HG02970 (cell line): Measurements from ENCODE around the gene PCP2.

Experiments
- ATAC-seq: cut with Tn5 transposase; IDR thresholded peaks from one replicate; pipeline ENCODE4 v1.9.1; 2021; ENCODE audit warnings: mild to moderate bottlenecking, moderate library complexity, moderate number of reproducible peaks; ENCODE audit not compliant: unreplicated experiment, low FRiP score

PCP2 gene

DNA sequence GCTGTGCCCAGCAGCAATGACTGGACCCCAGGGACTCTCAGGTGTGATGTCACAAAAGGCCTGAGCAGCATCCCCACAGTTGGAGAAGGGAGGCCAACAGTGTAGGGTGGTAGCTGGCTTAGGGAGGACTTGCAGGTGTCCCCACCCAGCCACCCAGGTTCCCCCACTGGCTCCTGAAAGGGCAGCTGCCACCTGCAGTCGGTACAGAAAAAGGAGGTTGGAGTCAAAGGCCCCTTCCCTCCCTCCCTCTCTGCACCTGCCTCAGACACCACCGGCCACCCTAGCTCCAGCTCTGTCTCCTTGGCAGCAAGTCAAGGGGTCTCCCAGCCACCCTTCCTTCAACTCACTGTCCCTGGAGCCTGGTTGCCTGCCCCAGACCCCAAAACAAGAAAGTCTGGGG is at the start of gene PCP2:
Gene PCP2, minus strand, starts transcription at position 22 of the 400 bp plus-strand sequence. CDS start 262 bp downstream, outside the sequence.
- no peak for ATAC-seq

DNA sequence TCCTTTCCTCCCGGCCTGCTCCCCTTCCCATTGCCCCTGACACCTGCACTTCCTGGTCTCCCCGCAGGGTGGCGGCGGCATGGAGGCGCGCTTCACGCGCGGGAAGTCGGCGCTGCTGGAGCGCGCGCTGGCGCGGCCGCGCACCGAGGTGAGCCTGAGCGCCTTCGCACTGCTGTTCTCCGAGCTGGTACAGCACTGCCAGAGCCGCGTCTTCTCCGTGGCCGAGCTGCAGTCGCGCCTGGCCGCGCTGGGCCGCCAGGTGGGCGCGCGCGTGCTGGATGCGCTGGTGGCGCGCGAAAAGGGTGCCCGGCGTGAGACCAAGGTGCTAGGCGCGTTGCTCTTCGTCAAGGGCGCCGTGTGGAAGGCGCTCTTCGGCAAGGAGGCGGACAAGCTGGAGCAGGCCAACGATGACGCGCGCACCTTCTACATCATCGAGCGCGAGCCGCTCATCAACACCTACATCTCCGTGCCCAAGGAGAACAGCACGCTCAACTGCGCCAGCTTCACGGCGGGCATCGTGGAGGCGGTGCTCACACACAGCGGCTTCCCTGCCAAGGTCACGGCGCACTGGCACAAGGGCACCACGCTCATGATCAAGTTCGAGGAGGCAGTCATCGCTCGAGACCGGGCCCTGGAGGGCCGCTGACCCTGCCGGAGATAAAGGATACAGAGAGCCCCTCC is 48.8 kb upstream of the PCP2 start:
- no peak for ATAC-seq

DNA sequence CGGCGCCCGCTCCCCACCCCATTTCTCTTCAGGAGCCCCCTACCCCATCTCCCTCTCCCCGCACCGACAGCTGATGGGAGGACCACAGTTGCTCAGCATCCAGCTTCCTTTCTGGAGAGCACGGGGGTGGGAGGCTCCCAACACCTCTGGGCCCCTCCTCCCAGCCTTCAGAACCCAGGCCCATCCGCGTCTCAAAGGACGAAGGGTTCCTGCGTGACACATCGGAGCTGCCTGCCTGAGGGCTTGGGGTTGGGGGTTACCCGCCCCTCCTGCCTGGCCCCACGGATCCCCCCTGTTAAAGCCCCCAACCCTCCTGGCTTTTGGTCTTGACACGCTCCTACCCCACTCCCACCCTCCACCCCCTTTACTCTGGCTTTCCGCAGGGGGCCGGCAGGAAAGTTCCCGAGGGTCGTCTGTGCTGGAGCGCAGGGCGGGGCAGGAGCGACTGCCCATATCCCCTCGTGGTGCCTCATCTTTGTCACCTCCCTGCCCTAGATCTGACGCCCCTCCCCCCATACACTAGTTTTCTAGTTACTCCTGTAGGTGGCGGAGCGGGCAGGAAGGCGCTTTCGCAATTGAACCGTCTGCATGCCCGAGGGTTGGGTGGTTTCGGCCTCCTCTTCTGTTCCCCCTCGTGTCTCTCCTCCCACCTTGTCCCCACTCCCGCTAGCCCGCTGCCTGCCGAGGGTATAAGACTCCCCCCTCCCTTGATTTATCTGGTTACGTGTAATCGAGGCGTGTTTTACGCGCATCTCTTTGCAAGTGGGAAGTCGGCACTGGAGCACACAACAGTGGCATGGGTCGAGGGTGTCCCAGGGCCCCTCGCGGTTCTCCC is 48.0 kb upstream of the PCP2 start:
- peak; percentile 31 for ATAC-seq

DNA sequence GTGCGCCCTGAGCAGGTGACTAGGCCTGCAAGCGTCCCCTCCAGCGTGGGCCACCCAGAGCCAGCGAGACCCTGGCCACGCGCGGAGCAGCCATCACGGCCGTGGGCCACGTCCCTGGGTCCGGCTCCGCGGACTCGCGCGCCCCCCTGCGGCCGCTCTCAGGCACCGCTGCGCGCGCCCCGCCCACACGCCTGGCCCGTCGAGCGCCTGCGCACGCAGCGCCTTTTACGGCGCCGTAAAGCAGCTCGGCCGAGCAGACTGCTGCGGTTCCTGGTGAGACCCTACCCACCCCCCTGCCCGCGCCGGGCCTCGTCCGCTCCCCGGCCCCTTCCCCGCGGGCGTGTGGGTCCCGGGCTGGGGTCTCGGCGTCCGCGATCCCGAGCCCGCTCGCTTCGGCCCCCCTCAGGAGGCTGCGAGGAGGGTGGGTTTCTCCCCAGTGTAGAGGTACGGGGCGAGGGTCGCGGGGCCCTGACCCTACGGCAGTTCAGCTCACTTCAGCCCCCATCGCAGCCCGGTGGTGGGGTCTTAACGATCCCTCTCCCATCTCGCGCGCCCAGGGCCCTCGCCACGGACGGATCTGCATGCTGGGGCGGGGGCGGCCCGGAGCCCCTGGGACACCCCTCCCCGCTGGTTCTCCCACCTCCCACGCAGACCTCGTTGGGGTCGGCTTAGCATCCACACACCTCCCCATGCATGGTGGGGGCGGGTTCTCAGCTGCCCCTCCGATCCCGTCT is 47.3 kb upstream of the PCP2 start, which contains the start of gene TRAPPC5:
Gene TRAPPC5, plus strand, starts transcription at position 228 of the 734 bp plus-strand sequence. CDS start 1,421 bp downstream, outside the sequence.
- ATAC-seq: peak; percentile 37

DNA sequence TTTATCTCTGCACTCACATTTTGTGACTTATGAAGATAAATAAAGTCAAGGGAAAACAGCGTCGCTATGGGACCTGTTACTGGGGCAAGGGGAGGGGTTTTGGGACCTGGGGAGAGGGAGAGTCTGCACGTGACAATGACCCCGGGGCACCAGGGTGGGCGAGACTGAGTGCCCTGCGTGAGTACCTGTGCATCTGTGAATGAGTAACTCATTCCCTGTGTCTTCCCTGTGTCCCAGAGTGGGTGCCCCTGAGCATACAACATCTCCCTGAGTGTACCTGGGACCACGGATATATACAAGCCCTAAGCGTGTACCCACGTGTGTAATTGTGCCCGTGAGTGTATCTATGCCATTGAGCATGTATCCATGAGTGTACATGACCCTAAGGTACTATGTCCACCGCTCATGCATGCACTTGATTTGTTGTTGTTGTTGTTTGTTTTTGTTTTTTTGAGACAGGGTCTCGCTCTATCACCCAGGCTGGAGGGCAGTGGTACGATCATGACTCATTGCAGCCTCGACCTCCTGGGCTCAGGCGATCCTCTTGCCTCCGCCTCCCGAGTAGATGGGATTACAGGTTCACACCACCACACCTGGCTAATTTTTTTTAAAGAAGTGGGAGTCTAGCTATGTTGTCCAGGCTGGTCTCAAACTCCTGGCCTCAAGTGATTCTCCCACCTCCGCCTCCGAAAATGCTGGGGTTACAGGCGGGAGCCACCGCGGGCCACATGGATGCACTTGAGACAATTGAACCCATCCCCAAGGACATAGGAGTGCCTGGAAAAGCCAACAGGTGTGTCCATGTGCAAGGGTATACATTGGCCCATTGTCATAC is 46.5 kb upstream of the PCP2 start:
- no peak for ATAC-seq

DNA sequence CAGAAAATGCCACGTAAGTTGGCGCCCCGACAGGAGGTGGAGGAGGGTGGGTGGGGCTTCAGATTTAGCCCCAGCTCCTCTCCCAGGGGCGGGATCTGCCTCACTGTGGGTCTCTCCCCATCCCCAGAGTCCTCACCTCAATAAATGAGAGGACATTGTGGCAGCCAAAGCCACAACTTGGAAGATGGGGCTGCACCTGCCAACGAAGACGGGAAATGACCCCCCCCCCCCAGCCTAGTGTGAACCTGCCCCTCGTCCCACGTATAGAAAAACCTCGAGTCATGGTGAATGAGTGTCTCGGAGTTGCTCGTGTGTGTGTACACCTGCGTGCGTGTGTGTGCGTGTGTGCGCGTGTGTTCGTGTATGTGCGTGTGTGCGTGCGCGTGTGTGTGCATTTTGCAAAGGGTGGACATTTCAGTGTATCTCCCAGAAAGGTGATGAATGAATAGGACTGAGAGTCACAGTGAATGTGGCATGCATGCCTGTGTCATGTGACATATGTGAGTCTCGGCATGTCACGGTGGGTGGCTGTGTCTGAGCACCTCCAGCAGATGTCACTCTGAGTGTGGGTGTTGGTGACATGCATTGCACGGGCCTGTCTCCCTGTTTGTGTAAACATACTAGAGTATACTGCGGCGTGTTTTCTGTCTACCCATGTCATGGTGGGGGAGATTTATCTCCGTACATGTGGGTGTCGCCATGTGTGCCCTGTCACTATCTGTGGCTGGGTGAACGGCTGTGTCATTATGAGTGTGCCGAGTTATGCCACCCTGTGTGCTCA is 45.6 kb upstream of the PCP2 start:
- ATAC-seq: no peak

DNA sequence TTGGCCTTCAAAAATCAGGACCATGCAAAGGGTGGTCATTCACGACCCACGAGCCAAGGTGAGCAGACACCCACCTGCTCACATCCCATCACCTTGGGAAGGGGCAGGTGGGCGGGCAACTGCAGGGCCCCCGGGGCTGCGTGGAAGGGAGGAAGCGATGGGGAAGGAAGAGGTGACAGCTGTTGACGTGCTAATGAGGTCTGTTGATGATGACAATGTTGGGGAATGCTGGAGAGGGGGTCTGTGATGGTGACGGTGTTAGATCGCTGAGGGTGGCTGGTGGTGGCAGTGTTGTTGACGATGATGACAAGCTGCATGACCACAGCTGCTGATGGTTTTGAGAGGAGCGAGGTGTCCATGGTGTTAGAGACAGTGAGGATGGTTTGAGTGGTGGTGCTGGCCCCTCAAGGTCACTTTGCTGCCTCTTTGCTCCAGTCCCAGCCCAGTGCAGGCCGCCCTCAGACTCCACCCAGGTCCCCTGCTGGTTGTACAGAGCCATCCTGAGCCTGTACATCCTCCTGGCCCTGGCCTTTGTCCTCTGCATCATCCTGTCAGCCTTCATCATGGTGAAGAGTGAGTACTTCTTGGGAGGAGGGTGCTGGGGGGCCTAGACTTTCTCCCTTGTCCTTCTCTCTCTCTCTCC is 44.3 kb upstream of the PCP2 start:
- no peak for ATAC-seq

DNA sequence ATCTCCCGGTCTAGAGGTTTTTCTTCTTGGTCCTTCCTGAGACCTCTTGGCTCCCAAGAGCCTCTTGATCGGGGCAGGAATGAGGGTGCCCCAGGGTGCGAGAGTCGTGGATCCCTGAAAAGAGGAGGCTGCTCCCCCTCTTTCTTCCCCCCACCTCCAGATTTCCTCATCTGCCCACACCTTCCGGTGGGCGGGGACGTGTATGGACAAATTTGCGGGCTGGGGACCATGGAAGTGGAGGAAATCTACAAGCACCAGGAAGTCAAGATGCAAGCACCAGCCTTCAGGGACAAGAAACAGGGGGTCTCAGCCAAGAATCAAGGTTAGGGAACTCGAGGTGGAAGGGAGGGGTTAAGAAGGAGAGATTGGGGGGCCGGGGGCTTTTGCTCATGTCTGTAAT is 43.3 kb upstream of the PCP2 start, which contains the start of gene MCEMP1:
Gene MCEMP1, plus strand, starts transcription at position 237 of the 400 bp plus-strand sequence. Its CDS starts 31 bp downstream, at position 268.
- no peak for ATAC-seq

DNA sequence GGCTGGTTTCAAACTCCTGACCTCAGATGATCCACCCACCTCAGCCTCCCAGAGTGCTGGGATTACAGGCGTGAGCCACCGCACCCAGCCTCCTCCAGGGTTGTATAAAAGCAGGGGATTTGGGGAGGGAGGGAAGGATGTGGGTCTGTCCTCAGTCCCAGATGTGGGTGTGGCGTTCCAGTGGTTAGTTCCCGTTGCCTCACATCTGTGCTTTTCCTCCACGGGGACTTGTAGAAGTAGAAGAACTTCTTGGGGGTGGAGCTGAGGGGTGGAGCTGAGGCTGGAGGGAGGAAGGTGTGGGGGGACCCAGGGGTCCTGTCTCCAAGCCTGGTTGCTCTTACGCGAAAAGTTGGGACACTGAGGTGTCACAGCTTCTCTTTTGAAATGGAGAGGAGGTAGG is 42.9 kb upstream of the PCP2 start:
- ATAC-seq: no peak

DNA sequence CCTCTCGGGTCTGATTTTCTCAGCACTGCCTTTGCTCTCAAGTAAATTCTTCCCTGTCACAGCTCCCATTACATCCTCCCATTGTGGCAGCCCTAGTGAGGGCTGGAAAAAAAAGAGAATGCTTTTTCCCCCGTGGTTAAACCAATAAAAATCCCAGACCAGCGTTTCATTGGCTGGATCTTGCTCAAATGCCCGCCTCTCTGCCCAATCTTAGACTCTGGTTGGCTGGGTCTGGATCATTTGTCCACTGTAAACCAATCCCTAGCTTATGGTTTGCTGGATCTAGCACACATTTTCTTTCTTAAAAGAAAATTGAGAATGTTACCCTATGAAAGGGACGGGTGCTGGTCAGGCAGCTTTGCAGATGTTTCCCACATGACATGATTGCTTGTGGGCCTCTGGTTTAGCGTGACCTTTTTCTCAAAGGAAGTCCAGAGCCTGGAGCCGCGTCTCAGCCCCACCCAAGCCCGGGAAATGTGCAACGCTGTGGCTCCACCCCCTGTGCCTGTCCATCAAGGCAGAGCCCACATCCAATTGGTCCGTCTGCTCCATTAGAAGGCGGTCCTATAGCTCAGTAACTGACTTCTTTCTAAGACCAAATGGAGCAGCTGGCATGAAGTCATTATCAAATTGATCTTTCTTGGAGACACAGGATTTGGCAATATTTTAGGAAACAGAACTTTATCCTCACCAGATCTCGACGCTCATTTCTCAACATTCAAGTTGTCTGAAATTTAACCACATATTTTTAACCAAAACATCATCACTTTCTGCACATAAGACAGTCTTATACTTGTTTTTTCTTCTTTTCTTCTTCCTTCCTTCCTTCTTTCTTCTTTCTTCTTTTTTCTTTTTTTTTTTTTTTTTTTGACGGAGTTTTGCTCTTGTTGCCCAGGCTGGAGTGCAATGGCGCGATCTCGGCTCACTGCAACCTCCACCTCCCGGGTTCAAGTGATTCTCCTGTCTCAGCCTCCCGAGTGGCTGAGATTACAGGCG is 40.8 kb upstream of the PCP2 start:
- ATAC-seq: no peak

DNA sequence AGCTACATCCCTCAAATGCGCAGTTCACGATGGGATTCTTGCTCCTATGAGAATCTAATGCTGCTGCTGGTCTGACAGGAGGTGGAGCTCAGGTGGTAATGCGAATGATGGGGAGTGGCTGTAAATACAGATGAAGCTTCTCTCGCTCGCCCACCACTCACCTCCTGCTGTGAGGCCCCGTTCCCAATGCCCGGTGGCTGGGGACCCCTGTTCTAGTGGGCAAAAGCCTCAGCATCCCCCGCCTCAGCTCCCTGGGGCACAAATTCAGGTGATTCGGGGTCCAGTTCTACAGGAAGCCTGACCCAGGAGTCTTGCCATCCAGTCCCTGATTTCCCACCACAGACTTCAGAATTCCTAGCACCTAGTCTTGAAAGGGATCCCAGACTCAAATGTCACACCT is 39.0 kb upstream of the PCP2 start:
- ATAC-seq: no peak

DNA sequence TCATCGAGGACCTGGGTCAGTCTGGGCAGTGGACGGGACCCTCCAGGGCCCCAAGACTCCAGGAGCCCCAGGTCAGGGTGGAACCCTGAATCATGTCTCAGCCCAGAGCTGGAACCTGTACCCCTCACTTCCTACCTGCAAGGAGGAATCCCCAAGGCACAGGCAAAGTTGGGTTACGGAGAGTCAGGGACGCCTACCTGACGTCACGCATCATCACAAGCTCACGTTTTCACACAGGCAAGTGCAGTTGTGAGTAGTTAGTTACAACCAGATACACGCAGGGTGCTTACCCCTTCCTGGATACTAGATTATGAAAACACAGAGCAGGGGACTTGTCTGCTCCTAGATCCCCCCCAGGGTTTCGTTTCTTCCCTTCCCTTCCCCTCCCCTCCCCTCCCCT is 37.3 kb upstream of the PCP2 start:
- no peak for ATAC-seq

DNA sequence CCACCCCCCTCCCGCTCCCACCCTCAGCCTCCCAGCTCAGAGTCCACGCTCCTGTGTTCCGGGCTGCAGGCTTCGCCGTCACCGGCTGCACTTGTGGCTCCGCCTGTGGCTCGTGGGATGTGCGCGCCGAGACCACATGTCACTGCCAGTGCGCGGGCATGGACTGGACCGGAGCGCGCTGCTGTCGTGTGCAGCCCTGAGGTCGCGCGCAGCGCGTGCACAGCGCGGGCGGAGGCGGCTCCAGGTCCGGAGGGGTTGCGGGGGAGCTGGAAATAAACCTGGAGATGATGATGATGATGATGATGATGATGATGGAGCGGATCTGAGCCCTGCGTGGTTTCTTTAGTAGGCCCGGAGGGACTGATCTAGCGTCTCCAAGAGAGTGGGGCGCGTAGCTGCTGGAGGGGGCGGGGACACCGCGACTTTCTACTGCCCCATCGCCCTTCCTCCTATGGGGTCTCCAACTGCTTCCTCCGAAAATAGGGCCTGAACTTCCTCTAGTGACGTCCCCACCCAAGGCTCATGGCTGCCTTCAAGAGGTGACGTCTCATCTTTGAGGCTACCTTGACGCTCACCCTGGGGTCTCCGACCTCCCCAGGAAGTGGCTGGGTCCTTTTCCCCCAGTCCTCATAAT is 36.7 kb upstream of the PCP2 start:
- ATAC-seq: no peak

DNA sequence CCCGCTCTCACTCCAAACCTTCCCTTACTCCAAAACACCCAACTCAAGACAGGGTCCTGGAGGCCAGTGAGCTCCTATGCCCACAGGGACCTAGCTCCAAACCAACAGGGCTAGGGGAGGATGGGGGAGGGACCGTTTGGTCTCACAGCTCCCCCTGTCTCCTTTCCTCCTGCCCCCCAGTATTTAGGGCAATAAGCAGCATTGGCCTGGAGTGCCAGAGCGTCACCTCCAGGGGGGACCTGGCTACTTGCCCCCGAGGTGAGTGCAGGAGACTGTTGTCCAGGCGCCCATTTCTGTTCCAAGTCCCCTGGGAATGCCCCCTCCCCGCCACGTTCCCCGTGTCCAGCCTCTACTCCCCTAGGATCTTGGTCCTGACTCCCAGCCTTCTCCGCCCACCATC is 36.1 kb upstream of the PCP2 start:
- ATAC-seq: no peak

DNA sequence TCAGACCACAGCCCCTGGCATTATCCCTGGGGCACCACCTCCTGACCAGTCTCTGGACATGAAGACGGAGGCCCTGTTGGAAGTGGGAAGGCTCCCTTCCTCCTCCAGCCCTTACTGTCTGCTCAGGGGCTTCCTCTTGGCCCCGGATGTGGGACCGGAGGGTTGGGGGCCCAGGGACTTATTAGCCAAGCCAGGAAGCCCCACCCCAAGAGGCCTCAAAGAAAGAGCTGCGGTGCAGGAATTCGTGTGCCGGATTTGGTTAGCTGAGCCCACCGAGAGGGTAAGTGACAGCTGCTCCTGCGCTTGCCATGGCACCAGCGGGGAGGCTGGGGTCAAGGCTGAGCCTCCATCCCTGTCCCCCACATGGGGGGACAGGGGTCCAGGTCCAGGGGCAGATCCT is 35.3 kb upstream of the PCP2 start, which contains the start of gene RETN:
Gene RETN, plus strand, starts transcription at position 208 of the 400 bp plus-strand sequence. CDS start 278 bp downstream, outside the sequence.
- ATAC-seq: no peak

DNA sequence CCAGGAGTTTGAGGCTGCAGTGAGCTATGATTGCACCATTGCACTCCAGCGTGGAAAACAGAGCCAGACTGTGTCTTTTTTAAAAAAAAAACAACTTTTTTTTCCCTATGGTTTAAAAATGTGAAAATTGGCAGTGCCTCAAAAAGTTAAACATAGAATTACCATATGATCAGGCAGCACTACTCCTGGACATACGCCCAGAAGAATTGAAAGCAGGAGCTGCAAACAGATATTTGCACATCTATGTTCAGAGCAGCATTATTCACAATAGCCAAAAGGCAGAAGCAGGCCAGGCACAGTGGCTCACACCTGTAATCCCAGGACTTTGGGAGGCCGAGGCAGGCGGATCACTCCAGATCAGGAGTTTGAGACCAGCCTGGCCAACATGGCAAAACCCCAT is 31.6 kb upstream of the PCP2 start:
- ATAC-seq: no peak

DNA sequence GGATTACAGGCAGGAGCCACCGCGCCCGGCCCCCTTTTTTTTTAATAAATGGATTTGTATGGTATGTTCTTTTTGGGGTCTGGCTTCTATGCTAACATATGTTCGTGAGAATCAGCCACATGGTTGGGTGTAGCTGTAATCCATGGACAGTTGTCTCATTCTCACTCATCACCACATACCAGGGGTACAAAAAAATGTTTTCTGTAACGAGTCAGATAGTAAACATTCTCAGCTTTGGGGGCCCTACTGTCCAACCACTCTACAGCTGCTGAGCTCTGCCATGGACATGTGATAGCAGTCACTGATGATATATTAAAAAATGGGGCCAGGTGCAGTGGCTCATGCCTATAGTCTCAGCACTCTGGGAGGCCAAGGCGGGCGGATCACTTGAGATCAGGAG is 30.2 kb upstream of the PCP2 start:
- no peak for ATAC-seq
